OCI-M2 (cell line): ENCODE results near the gene PHRF1.

Source experiments
- DNase-seq: peaks from one replicate; lab custom pipeline; 2025; ENCODE audit not compliant: unreplicated experiment; lab: John Stamatoyannopoulos, UW

Gene PHRF1, protein sequence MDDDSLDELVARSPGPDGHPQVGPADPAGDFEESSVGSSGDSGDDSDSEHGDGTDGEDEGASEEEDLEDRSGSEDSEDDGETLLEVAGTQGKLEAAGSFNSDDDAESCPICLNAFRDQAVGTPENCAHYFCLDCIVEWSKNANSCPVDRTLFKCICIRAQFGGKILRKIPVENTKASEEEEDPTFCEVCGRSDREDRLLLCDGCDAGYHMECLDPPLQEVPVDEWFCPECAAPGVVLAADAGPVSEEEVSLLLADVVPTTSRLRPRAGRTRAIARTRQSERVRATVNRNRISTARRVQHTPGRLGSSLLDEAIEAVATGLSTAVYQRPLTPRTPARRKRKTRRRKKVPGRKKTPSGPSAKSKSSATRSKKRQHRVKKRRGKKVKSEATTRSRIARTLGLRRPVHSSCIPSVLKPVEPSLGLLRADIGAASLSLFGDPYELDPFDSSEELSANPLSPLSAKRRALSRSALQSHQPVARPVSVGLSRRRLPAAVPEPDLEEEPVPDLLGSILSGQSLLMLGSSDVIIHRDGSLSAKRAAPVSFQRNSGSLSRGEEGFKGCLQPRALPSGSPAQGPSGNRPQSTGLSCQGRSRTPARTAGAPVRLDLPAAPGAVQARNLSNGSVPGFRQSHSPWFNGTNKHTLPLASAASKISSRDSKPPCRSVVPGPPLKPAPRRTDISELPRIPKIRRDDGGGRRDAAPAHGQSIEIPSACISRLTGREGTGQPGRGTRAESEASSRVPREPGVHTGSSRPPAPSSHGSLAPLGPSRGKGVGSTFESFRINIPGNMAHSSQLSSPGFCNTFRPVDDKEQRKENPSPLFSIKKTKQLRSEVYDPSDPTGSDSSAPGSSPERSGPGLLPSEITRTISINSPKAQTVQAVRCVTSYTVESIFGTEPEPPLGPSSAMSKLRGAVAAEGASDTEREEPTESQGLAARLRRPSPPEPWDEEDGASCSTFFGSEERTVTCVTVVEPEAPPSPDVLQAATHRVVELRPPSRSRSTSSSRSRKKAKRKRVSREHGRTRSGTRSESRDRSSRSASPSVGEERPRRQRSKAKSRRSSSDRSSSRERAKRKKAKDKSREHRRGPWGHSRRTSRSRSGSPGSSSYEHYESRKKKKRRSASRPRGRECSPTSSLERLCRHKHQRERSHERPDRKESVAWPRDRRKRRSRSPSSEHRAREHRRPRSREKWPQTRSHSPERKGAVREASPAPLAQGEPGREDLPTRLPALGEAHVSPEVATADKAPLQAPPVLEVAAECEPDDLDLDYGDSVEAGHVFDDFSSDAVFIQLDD (N-terminal part only)

DNA sequence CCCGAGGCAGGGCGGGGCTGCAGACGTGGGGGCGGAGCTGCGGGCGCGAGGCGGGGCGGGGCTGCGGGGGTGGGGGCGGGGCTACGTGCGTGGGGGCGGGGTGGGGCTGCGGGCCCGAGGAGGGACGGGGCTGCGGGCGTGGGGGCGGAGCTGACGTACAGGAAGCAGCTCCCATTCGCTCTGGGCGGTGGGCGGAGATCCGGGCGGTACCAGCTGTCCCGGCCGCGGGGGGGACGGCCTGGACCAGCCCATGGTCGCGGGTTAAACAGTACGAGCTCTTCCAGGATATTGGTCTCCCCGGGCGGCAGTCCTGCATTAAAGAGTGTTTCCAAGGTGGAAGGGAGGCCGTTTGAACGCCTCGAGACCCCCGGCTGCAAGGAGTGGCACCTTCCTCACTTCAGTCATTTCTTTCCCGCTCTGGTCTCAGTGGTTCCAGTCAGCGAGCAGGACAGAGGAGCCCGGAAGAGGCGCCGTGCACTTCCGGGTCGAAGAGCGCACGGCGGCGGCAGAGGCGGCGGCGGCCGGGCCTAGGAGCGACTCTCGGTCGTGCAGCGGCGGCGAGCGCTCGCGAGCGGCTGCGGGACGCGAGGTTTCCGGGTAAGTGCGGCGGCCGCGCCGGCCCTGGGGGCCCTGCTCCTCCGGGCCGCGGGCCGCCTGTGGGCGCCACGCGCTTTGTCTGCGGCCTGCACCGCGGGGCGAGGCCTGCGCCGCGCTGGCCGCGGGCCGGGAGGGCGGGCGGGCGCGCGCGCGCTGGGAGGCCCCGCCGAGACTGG lies at the start of gene PHRF1:
PHRF1 (plus strand) TSS at position 475 of the 773 bp plus-strand sequence. CDS start 5,043 bp downstream, outside the sequence.
- DNase-seq, result peak; percentile 45

DNA sequence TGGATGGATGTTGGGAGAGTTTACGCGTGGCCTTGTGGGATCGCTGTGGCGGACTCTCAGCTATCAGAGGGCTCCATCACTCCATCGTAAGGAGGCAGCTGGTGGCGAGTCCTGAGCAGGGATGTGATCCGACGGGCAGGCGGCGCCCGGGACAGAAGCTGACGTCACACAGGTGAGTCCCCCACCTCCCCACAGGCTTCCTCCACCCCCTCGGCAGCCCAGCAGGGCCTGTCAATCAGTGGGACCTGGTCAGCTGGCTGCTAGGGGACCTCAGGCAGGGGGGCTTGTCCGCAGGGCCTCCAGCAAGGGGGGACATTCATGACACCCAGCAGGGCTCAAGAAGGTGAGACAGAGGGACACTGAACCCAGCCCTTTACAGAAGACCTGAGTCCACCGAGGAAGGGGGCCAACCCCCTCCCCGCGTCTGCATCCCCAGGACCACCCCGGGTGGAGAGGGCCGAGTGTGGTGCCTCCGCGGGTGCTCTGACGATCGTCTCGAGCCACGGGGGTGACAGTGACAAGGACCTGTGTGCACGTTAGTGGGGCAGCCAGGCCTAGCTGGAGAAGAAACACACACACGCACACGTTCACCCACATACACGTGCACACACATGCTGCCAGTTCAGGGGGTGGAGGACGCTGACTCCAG lies 48.0 kb upstream of the PHRF1 start:
- DNase-seq, result no peak

DNA sequence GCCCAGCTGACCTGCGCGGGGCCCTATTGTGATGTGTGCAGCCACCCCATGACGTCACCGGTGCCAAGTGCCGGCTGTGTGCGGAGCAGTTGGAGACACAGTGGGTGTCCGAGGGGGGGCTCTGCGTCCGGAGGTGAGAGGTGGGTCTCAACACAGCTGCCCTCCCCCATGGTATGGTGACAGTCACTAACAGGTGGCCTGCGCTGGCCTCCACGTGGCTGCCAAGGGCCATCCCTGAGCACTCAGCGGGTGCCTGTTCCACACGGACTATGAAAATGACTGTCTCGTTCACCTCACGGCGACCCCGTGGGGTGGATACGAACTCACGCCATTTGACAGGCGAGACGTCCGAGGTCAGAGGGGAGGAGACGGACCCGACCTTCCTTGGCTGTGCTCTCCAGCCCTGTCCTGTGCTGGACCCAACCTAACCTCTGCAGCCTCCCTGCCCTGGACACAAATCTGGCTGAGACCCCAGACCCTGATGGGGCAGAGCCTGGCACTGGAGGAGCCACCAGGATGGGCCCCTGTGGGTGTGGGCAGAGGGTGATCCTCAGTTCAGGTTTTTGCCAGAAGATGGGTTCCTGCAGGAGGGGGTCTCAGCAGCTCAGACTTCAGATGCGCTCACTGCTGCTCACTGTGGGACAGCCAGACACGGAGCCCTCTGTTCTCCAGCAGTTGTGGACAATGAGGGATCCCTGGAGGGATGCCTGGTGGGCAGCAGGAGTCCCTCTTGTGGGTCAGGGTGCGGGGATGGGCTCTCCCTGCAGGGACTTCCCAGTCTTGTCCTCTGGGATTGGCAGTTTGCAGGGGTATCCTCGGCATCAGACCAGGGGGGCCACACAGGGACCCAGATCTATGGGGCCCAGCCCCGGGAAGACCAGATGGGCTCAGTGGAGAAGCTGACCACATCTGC lies 47.2 kb upstream of the PHRF1 start:
- no peak for DNase-seq

DNA sequence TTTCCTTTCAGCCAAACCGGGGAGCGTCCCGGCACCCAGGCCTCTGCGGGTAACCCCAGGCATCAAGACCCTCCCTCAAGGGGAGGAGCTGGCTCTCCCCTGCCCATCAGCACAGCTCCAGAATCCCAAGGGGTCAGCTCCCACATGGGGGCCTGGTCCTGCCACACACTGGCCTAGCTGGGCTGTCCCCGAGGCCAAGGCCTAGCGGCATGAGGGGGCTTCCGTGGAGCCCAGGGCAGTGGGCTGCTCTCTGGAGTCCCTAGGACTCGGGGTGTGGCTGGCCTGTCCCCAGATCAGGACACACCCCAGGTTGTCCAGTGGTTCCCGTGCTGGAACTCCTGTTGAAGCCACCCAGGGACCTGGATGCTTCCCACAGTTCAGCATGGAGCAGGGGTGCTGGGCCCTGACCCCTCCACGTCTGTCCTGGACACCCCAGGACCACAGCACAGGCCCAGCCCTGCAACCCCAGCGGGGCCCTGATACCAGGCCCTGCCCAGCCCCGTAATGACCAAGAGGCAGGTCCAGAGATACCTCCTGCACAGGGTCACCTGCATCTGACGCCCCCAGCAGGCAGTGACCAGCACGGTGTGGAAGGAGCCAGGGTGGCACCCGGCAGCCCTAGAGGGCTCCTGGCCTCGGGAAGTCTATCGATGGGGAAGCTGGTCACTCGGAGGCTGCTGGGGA lies 46.4 kb upstream of the PHRF1 start:
- DNase-seq, result no peak

DNA sequence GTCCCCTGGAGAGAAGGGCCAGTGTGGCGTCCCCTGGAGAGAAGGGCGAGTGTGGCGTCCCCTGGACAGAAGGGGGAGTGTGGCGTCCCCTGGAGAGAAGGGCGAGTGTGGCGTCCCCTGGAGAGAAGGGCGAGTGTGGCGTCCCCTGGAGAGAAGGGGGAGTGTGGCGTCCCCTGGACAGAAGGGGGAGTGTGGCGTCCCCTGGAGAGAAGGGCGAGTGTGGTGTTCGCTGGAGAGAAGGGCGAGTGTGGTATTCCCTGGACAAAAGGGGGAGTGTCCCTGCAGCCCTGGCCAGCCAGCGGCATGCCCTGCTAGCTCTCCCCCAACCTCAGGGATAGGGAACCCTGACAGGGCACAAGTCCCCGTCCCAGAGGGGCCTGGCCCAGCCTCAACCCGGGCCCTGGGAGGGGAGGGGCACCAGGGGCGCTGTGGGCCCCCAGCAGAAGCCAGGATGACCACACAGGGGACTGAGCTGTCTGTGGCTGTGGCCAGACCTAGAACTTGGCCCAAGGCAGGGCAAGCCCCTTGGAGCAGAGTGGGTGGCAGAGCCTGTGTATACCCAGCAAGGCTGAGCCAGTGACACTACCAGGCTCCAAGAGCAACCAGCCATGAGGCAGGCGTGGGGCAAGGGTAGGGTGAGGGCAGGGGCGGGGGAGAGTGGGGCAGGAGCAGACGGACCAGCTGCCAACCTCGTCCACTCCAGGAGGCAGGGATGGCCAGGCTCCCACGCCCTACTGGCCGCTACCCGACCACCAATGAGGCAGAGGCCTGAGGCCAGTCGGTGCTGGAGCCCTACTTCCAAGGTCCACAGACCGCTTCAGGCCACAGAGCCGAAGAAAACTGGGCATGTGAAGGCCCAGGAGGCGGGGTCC lies 45.1 kb upstream of the PHRF1 start:
- DNase-seq, result no peak

DNA sequence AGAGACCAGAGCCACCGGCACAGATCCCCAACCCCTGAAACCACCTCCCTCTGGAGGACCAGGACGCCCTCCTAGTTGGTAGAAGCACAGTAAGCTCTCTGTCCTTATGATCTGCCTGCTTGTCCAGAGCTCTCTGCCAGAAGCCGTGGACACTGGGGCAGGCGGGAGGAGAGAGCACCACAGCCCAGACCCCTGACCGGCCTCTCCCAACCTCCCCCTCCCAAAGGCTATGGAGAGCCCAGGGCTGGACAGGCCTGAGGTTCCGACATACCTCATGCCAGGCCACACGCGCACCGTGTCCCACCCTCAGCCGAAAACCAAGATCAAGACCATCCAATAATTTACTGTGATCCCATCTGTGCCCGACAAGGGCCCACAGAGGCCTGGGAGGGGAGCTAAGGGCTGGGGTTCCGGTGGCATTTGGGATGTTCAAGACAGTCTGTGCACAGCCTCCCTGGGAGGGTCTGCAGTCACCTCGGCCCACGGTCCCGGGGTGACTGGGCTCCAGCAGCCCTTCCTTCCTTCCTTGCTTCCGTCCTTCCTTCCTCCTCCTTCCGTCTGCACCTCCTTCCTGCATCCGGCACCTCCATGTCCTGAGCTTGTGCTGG lies 44.2 kb upstream of the PHRF1 start:
- DNase-seq, result no peak

DNA sequence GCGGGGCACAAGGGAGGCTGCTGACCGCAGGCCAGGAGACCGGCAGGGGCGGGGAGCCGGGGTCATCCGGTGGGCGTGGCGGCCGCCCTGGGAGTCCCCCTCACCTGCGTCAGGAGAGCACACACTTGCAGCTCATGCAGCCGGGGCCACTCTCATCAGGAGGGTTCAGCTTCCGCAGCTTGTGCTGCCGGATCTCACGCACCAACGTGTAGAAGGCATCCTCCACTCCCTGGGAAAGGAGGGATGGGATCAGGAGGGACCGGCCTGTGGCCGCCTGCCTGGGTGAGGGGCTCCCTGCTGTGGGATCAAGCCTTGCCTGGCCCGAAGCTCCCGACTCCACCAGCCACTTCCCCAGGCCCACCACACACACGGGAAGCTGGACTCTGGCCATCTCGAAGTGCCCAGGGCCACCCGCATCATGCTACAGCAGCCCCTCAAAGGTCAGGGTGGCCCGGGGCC lies 43.7 kb upstream of the PHRF1 start:
- no peak for DNase-seq

DNA sequence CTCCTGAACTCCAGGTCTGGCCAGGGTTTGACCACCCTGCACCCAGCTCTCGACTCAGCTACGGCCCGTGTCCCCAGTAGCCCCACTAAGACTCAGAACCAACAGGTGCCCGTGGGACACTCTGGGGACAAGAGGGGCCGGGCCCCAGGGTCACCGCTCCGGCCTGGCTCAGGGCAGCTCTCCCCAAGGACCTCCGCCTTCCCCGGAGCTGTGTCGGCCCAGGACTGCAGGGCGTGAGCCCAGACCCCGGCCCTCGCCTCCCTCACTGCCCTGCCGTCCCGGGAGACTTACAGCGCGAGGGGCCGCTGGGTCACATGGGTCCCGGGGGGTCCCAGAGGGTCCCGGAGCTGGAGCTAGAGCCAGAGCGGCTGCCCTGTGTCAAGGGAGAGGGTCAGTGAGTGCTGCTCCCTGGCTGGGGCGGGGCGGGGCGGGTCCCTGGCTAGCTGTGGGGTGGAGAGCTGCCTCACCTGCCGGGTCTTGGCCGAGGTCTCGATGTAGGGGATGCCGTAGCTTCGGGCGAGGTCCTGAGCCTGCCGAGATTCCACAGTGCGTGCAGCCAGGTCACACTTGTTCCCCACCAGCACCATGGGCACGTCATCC lies 43.2 kb upstream of the PHRF1 start:
- DNase-seq, result no peak

DNA sequence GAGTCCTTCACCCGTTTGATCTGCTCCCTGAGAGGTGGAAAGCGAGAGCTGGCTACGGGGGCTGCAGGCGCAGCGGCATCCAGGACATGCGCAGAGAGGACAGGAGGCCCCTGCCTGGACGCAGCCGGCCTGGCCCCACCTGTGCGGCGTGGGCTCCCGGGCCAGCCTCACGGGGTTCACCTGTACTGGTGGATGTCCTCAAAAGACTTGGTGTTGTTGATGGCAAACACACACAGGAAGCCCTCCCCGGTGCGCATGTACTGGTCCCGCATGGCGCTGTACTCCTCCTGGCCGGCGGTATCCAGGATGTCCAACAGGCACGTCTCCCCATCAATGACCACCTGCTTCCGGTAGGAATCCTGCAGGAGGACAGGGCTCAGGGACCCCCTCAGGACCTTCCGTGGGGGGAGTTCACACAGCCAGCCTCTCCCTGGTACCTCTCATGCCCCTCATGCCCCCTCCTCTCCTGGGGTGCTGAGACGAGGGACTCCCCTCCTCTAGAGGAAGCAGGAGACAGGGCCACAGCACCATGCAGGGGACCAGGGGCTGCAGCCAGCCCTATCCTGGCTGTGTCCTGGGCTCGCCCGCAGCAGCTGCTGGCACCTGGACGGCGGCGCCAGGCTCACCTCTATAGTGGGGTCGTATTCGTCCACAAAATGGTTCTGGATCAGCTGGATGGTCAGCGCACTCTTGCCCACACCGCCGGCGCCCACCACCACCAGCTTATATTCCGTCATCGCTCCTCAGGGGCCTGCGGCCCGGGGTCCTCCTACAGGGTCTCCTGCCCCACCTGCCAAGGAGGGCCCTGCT lies 42.5 kb upstream of the PHRF1 start:
- DNase-seq, result no peak

DNA sequence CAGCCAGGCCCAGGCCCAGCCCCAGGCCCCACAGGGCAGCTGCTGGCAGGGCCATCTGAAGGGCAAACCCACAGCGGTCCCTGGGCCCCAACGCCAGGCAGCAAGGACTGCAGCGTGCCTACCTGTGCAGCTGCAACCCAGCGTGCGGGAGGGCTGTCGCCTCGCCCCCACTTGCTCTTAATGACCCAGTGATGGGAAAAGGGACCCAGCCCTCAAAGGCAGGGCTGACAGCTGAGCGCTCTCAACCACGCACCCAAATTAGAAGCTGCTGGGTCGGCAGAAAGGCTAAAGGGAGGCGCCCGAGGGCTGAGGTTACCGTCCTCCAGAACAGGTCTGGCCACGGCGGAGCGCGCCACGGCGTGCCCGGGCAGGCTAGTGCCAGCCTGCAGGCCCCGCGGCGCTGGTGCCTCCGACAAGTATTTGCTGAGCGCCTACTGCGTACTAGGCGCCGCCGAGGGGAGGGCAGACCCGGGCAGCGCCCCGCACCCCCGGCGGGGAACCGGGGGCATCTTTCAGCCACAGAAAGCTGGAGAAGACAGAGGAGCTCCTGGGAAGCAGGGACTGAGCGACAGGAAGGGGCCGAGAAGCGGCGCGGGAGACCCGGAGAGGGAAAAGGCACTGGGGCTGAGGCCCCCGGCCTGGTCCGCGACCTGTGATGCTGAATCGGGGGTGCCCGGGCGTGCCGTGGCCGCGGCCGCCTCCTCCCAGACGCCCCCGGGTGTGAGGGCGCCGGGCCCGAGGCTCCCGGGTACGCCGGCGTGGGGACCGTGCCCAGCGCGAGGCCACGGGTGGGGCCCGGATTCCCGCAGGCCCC lies 41.7 kb upstream of the PHRF1 start:
- DNase-seq, result no peak

DNA sequence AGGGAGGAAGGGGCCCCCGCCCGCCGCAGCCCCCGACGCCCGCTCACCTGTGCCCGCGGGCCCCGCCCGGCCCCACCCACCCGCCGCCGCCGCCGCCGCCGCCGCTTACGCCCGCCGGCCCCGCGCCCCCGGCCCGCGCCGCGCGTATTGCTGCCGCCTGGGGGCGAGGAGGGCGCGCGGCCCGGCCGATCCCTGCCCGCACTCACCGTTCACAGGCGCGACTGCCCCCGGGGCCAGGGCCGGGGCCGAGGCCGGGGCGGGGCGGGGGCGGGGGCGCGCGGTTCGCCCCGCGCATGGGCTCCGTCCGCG lies 41.1 kb upstream of the PHRF1 start:
- no peak for DNase-seq

DNA sequence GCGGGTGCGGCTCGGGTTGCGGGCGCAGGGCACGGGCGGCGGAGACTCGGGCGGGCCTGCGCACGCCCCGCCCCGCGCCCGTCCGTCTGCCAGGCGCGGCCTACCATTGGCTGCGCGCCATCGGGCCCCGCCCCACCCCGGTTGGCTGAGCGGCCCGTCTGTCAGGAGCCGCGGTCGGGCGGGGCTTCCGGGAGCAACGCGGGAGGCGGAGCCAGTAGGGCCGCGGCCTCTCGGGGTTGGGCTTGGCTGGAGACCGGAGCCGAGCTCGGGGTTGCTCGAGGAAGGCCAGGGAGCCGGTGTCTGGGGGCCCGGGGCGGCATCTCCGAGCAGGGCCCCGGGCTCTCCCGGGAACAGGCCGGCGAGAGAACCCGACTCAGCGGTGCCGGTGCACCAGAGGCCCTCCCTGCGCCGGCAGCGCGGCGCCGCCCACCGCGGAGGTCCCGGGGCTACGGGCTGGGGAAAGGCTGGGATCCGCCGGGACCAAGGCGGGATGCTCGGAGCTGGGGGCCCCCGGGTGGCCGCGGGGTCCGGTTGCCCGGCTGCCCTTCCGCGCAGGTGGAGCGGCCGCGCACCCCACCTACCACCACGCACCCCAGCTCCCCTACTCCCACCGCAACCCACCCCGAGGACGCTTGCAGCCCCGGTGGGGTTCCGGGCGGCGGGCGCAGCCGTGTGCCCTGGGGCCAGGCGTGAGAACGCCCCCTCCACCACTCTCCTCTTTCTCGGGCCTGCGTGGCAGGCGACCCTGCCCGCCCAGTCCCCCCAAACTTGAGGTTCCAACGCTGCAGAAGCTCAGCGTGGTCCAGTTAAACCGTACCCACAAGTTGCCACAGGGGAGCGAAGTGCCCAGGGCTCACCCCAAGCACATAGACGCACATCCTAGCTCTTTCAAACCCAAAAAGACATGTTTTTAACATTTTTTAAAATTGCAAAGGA lies 40.5 kb upstream of the PHRF1 start, which contains the start of gene HRAS:
HRAS (minus strand) TSS at position 58 of the 936 bp plus-strand sequence.
- DNase-seq, result peak; percentile 62

DNA sequence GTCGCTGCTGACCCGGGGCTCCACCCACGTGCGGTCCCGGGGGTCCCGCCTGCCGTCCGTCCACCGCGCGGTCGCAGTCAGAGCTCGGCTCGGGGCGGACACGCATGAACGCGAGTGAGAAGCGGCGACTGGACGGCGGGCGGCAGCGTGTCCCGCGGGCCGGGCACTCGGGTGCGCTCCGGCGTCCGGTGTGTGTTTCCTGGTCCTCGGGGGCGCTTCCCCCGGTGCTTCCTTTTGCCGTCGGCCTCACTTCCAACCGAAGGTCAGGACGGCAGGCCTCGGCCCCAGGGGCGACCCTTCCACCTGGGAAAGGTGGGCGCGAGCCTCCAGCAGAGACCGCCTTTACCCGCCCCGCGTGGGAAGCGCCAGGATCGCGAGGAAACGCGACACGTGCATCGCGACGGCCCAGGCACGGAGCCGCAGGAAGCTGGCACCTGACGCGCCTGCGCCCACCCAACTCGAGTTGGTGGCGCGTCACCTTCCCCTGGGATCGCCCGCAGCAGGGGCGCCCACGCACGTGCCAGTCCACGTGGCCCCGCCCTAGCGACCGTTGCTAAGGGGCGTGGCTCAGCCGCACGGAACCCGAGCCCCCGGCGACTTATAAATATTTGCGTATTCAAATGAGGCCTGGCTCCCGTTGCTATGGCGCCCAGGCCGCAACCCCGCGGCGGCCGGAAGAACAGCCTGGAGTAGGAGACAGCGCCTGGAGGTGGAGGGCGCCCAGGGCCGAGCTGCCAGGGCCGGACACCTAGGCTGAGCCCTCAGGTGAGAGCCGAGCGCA lies 39.2 kb upstream of the PHRF1 start, which contains the start of gene LRRC56:
LRRC56 (plus strand) TSS at position 687 of the 781 bp plus-strand sequence. CDS start 3,158 bp downstream, outside the sequence.
- peak; percentile 45 for DNase-seq
